Measurements from ENCODE around the gene GTF3C2. TPM values are rescaled to one million over a fixed set of nuclear protein-coding genes. Genes with fewer than 3 reads are reported as not detected.

The GTF3C2 gene
- total RNA-seq, 1 experiment from 2014 or later, result 77.7 TPM

DNA sequence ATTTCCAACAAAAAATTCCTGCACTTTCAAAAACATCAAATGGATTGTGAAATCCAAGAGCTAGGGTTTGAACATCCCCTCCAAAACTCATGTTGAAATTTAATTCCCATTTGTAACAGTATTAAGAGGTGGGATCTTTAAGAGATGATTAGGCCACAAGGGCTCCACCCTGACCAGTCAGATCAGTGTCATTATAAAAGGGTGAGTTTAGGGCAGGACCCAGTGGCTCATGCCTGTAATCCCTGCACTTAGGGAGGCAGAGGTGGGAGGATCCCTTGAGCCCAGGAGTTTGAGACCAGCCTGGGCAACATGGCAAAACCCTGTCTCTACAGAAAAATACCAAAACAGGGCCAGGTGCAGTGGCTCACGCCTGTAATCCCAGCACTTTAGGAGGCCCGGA lies 8.9 kb downstream of the GTF3C2 start:
- Histone ChIP-seq H3K4me3 (ENCODE audit: low read depth in 2 of 2, low read length in 2 of 2) (no peak overlapping the region), H3K4me1 (ENCODE audit: control insufficient read depth, insufficient read depth, low read length) (peaks cover 8% of the 10 kb centered on the region), H3K27ac (ENCODE audit: low read length) (no peak overlapping the region), H3K9me3 (ENCODE audit: control insufficient read depth, insufficient read depth, low read depth, low read length) (no peaks in the 10 kb centered on the region), H3K27me3 (ENCODE audit: control insufficient read depth, insufficient read depth, low read length) (no peaks in the 10 kb centered on the region), H3K36me3 (ENCODE audit: control insufficient read depth, insufficient read depth, low read length) (0 out of 2 replicates have a peak, but pooled peaks cover 3% of the 10 kb centered on the region)
- ATAC-seq (no peak), DNase-seq (ENCODE audit: low read depth, low spot score) (no peak)
- TF ChIP-seq TCF7L2 (IDR thresholded peaks at IDR 0.05; ENCODE audit: low read depth, low read length), result no peak
- no peak for TF ChIP-seq SIN3A (IDR thresholded peaks at IDR 0.05; ENCODE audit: borderline replicate concordance, insufficient read depth, low read depth, low read length)
- no peak for TF ChIP-seq POLR2AphosphoS5 (IDR thresholded peaks at IDR 0.05; ENCODE audit: low read depth, low read length)
- TF ChIP-seq, protein P1, sequence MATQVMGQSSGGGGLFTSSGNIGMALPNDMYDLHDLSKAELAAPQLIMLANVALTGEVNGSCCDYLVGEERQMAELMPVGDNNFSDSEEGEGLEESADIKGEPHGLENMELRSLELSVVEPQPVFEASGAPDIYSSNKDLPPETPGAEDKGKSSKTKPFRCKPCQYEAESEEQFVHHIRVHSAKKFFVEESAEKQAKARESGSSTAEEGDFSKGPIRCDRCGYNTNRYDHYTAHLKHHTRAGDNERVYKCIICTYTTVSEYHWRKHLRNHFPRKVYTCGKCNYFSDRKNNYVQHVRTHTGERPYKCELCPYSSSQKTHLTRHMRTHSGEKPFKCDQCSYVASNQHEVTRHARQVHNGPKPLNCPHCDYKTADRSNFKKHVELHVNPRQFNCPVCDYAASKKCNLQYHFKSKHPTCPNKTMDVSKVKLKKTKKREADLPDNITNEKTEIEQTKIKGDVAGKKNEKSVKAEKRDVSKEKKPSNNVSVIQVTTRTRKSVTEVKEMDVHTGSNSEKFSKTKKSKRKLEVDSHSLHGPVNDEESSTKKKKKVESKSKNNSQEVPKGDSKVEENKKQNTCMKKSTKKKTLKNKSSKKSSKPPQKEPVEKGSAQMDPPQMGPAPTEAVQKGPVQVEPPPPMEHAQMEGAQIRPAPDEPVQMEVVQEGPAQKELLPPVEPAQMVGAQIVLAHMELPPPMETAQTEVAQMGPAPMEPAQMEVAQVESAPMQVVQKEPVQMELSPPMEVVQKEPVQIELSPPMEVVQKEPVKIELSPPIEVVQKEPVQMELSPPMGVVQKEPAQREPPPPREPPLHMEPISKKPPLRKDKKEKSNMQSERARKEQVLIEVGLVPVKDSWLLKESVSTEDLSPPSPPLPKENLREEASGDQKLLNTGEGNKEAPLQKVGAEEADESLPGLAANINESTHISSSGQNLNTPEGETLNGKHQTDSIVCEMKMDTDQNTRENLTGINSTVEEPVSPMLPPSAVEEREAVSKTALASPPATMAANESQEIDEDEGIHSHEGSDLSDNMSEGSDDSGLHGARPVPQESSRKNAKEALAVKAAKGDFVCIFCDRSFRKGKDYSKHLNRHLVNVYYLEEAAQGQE (IDR thresholded peaks at IDR 0.05; ENCODE audit: insufficient read depth in 1 of 2, low read depth in 2 of 2, low read length in 1 of 2), result no peak
- ChIA-PET POLR2A (no interaction called here), CTCF (no interaction called here)
- no TSS peak for BruUV-seq (replicated peaks)
- intact Hi-C loops (cut with micrococcal nuclease; ENCODE audit: unreplicated experiment), result no loop called here
- in situ Hi-C loops (cut with HindIII; ENCODE audit: low pct_unique_long_range_greater_than_20kb, low sequenced_read_pairs), result no loop called here

DNA sequence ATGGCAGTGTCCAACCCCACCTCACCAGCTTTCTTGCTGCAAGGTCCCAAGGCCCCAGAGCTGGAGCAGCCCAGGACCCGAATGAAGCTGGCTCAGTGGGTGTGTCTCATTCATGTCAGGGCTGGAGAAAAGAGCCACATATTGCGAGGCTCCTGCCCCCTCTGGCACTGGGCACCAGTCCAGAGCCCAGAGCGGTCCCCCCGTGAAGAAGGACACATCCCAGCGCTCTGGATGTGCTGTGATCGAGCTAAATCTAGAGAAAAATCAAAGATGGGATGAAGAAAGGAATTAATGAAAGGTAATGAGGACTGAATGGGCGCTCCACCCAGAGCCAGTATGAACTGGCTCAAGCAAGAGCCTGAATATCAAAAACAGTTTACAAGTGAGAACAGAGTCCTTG lies 20.4 kb downstream of the GTF3C2 start:
- Histone ChIP-seq H3K4me3 (ENCODE audit: low read depth in 2 of 2, low read length in 2 of 2) (no peak overlapping the region), H3K4me1 (ENCODE audit: control insufficient read depth, insufficient read depth, low read length) (no peaks in the 10 kb centered on the region), H3K9me3 (ENCODE audit: control insufficient read depth, insufficient read depth, low read depth, low read length) (no peaks in the 10 kb centered on the region), H3K36me3 (ENCODE audit: control insufficient read depth, insufficient read depth, low read length) (peaks cover 6% of the 10 kb centered on the region), H3K27ac (ENCODE audit: low read length) (no peak overlapping the region), H3K27me3 (ENCODE audit: control insufficient read depth, insufficient read depth, low read length) (no peaks in the 10 kb centered on the region)
- BruUV-seq (replicated peaks), result no TSS peak
- CTCF ChIA-PET, result no interaction called here
- in situ Hi-C loops (cut with HindIII; ENCODE audit: low pct_unique_long_range_greater_than_20kb, low sequenced_read_pairs), result no loop called here
- intact Hi-C loops (cut with micrococcal nuclease; ENCODE audit: unreplicated experiment), result no loop called here
- ATAC-seq (no peak), DNase-seq (ENCODE audit: low read depth, low spot score) (no peak)
- TF ChIP-seq POLR2AphosphoS5 (IDR thresholded peaks at IDR 0.05; ENCODE audit: low read depth, low read length), result no peak
- no peak for TF ChIP-seq TCF7L2 (IDR thresholded peaks at IDR 0.05; ENCODE audit: low read depth, low read length)
- POLR2A ChIA-PET, result interaction anchor here (0.6 kb wide), 1 partner anchor 13 kb away, joined by 3 read pairs; no protein-coding TSS in a partner anchor

DNA sequence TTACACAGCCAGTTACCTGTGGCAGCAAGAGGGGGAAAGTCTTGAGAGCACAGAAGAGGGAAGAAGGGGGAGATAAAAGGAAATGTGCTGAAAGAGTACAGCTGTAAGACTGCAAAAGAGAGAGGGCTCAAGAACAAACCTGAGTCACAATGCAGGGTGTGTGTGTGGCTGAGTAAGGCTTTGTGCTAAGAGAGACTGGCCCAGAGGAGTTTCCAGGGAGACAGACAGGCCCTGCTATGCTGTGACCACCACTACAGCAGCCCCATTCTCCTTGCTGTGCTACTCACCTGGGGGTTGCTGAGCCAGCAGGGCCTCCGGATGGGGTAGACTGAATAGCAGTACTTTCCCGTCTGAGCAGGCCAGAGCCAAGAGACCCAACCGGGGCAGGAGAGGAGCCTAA lies 21.3 kb downstream of the GTF3C2 start:
- in situ Hi-C loops (cut with HindIII; ENCODE audit: low pct_unique_long_range_greater_than_20kb, low sequenced_read_pairs) (no loop called here), intact Hi-C loops (cut with micrococcal nuclease; ENCODE audit: unreplicated experiment) (no loop called here)
- no peak for TF ChIP-seq POLR2AphosphoS5 (IDR thresholded peaks at IDR 0.05; ENCODE audit: low read depth, low read length)
- no peak for TF ChIP-seq TCF7L2 (IDR thresholded peaks at IDR 0.05; ENCODE audit: low read depth, low read length)
- no peak for TF ChIP-seq SIN3A (IDR thresholded peaks at IDR 0.05; ENCODE audit: borderline replicate concordance, insufficient read depth, low read depth, low read length)
- no TSS peak for BruUV-seq (replicated peaks)
- CTCF ChIA-PET, result no interaction called here
- no peak overlapping the region for H3K27ac ChIP-seq (ENCODE audit: low read length)
- no peaks in the 10 kb centered on the region for H3K9me3 ChIP-seq (ENCODE audit: control insufficient read depth, insufficient read depth, low read depth, low read length)
- no peaks in the 10 kb centered on the region for H3K4me1 ChIP-seq (ENCODE audit: control insufficient read depth, insufficient read depth, low read length)
- peaks cover 6% of the 10 kb centered on the region for H3K36me3 ChIP-seq (ENCODE audit: control insufficient read depth, insufficient read depth, low read length)
- POLR2A ChIA-PET, result no interaction called here
- ATAC-seq (no peak), DNase-seq (ENCODE audit: low read depth, low spot score) (no peak)
- no peaks in the 10 kb centered on the region for H3K27me3 ChIP-seq (ENCODE audit: control insufficient read depth, insufficient read depth, low read length)
- H3K4me3 ChIP-seq (ENCODE audit: low read depth in 2 of 2, low read length in 2 of 2), result no peak overlapping the region

DNA sequence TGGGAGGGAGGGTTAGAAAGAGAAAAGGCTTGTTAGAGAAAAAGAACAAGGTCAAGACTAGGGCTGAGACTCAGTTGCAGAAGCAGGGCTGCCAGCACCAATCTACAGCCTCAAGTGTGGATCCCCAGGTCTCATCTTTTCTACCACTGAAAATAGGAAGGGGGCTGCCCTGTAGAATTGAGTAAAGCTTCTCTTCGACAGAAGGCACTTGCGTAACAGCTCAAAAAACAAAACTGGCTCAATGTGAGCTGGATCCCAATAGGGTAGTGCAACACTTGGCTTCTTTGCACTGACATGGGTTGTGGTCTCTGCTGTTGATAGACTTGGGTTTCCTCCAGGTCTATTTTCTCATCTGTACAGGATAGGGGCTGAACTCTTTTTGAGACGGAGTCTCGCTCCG lies 31.8 kb downstream of the GTF3C2 start:
- CTCF ChIA-PET, result no interaction called here
- POLR2A ChIA-PET, result no interaction called here
- no peak for ATAC-seq
- no peak overlapping the region for H3K4me3 ChIP-seq (ENCODE audit: low read depth in 2 of 2, low read length in 2 of 2)
- H3K27me3 ChIP-seq (ENCODE audit: control insufficient read depth, insufficient read depth, low read length), result no peaks in the 10 kb centered on the region
- BruUV-seq (replicated peaks), result no TSS peak
- no peak for TF ChIP-seq TCF7L2 (IDR thresholded peaks at IDR 0.05; ENCODE audit: low read depth, low read length)
- TF ChIP-seq, protein P1 (IDR thresholded peaks at IDR 0.05; ENCODE audit: insufficient read depth in 1 of 2, low read depth in 2 of 2, low read length in 1 of 2), result no peak
- no peak for TF ChIP-seq POLR2AphosphoS5 (IDR thresholded peaks at IDR 0.05; ENCODE audit: low read depth, low read length)
- no peak for TF ChIP-seq SIN3A (IDR thresholded peaks at IDR 0.05; ENCODE audit: borderline replicate concordance, insufficient read depth, low read depth, low read length)
- TF ChIP-seq, protein P2, sequence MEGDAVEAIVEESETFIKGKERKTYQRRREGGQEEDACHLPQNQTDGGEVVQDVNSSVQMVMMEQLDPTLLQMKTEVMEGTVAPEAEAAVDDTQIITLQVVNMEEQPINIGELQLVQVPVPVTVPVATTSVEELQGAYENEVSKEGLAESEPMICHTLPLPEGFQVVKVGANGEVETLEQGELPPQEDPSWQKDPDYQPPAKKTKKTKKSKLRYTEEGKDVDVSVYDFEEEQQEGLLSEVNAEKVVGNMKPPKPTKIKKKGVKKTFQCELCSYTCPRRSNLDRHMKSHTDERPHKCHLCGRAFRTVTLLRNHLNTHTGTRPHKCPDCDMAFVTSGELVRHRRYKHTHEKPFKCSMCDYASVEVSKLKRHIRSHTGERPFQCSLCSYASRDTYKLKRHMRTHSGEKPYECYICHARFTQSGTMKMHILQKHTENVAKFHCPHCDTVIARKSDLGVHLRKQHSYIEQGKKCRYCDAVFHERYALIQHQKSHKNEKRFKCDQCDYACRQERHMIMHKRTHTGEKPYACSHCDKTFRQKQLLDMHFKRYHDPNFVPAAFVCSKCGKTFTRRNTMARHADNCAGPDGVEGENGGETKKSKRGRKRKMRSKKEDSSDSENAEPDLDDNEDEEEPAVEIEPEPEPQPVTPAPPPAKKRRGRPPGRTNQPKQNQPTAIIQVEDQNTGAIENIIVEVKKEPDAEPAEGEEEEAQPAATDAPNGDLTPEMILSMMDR (IDR thresholded peaks at IDR 0.05), result no peak
- in situ Hi-C loops (cut with HindIII; ENCODE audit: low pct_unique_long_range_greater_than_20kb, low sequenced_read_pairs), result no loop called here
- no peak for DNase-seq (ENCODE audit: low read depth, low spot score)
- peaks cover 27% of the 10 kb centered on the region for H3K4me1 ChIP-seq (ENCODE audit: control insufficient read depth, insufficient read depth, low read length)
- H3K9me3 ChIP-seq (ENCODE audit: control insufficient read depth, insufficient read depth, low read depth, low read length), result no peaks in the 10 kb centered on the region
- H3K27ac ChIP-seq (ENCODE audit: low read length), result no peak overlapping the region
- peaks cover 17% of the 10 kb centered on the region; the same call in 1 of the 2 replicates for H3K36me3 ChIP-seq (ENCODE audit: control insufficient read depth, insufficient read depth, low read length)
- intact Hi-C loops (cut with micrococcal nuclease; ENCODE audit: unreplicated experiment), result no loop called here

Data from Panc1 (cell line).